HEK293 (cell line): Measurements from ENCODE around the gene PIM2.

ENCODE experiments used
- AEBP2 ChIP-seq: fragments of 450-650 bp; formaldehyde crosslinking; IDR thresholded peaks from 2 replicates; pipeline ENCODE4 v1.5.1; 2016; ENCODE audit warnings: missing biosample characterization, missing genetic modification characterization, borderline replicate concordance
- BCL6B ChIP-seq: fragments of 450-650 bp; formaldehyde crosslinking; IDR thresholded peaks from 2 replicates; pipeline ENCODE4 v1.5.1; 2017; ENCODE audit warnings: missing biosample characterization, missing genetic modification characterization
- GLIS2 ChIP-seq: fragments of 450-650 bp; formaldehyde crosslinking; IDR thresholded peaks from 2 replicates; pipeline ENCODE4 v1.5.1; 2016; ENCODE audit warnings: missing biosample characterization, missing genetic modification characterization
- IKZF3 ChIP-seq: fragments of 450-650 bp; IDR thresholded peaks from 2 replicates; pipeline ENCODE4 v1.5.0; 2018; ENCODE audit warnings: missing biosample characterization, mild to moderate bottlenecking, missing genetic modification characterization, moderate library complexity
- MZF1 ChIP-seq: fragments of 450-650 bp; formaldehyde crosslinking; IDR thresholded peaks from 2 replicates; pipeline ENCODE4 v1.5.1; 2017; ENCODE audit warnings: missing biosample characterization, missing genetic modification characterization, borderline replicate concordance
- OVOL3 ChIP-seq: fragments of 450-650 bp; formaldehyde crosslinking; IDR thresholded peaks from 2 replicates; pipeline ENCODE4 v1.5.1; 2016; ENCODE audit warnings: missing biosample characterization, missing genetic modification characterization
- PRDM6 ChIP-seq: fragments of 450-650 bp; formaldehyde crosslinking; IDR thresholded peaks from 2 replicates; pipeline ENCODE4 v1.5.1; 2017; ENCODE audit warnings: missing biosample characterization, missing genetic modification characterization
- RBAK ChIP-seq: fragments of 450-650 bp; formaldehyde crosslinking; IDR thresholded peaks from 2 replicates; pipeline ENCODE4 v1.5.1; 2016; ENCODE audit warnings: missing biosample characterization, missing genetic modification characterization
- WT1 ChIP-seq: fragments of 450-650 bp; formaldehyde crosslinking; IDR thresholded peaks from 2 replicates; pipeline ENCODE4 v1.5.1; 2016; ENCODE audit warnings: missing biosample characterization, missing genetic modification characterization
- ZBTB1 ChIP-seq: fragments of 450-650 bp; formaldehyde crosslinking; IDR thresholded peaks from 2 replicates; pipeline ENCODE4 v1.5.1; 2016; ENCODE audit warnings: missing biosample characterization, missing genetic modification characterization
- ZBTB20 ChIP-seq: fragments of 450-650 bp; formaldehyde crosslinking; IDR thresholded peaks from 2 replicates; pipeline ENCODE4 v1.5.1; 2016; ENCODE audit warnings: missing biosample characterization, missing genetic modification characterization
- ZEB2 ChIP-seq: fragments of 450-650 bp; formaldehyde crosslinking; IDR thresholded peaks from 2 replicates; pipeline ENCODE4 v1.5.1; 2016; ENCODE audit warnings: missing biosample characterization, missing genetic modification characterization
- ZFP37 ChIP-seq: fragments of 450-650 bp; formaldehyde crosslinking; IDR thresholded peaks from 2 replicates; pipeline ENCODE4 v1.5.1; 2016; ENCODE audit warnings: missing biosample characterization, missing genetic modification characterization
- ZFP69B ChIP-seq: fragments of 450-650 bp; formaldehyde crosslinking; IDR thresholded peaks from 2 replicates; pipeline ENCODE4 v1.5.1; 2016; ENCODE audit warnings: missing biosample characterization, missing genetic modification characterization
- ZNF138 ChIP-seq: fragments of 450-650 bp; formaldehyde crosslinking; IDR thresholded peaks from 2 replicates; pipeline ENCODE4 v1.5.1; 2016; ENCODE audit warnings: missing biosample characterization, missing genetic modification characterization, borderline replicate concordance
- ZNF140 ChIP-seq: fragments of 450-650 bp; formaldehyde crosslinking; IDR thresholded peaks from 2 replicates; pipeline ENCODE4 v1.5.1; 2016; ENCODE audit warnings: missing biosample characterization, missing genetic modification characterization
- ZNF184 ChIP-seq: fragments of 450-650 bp; IDR thresholded peaks from 2 replicates; pipeline ENCODE4 v1.5.1; 2018; ENCODE audit warnings: missing biosample characterization, mild to moderate bottlenecking, missing genetic modification characterization
- ZNF211 ChIP-seq: fragments of 450-650 bp; formaldehyde crosslinking; IDR thresholded peaks from 2 replicates; pipeline ENCODE4 v1.5.1; 2016; ENCODE audit warnings: low read depth, missing biosample characterization, missing genetic modification characterization
- ZNF223 ChIP-seq: fragments of 450-650 bp; formaldehyde crosslinking; IDR thresholded peaks from 2 replicates; pipeline ENCODE4 v1.5.1; 2016; ENCODE audit warnings: missing biosample characterization, missing genetic modification characterization
- ZNF248 ChIP-seq: fragments of 450-650 bp; formaldehyde crosslinking; IDR thresholded peaks from 2 replicates; pipeline ENCODE4 v1.5.1; 2017; ENCODE audit warnings: missing biosample characterization, missing genetic modification characterization
- ZNF394 ChIP-seq: fragments of 450-650 bp; formaldehyde crosslinking; IDR thresholded peaks from 2 replicates; pipeline ENCODE4 v1.5.1; 2016; ENCODE audit warnings: missing biosample characterization, missing genetic modification characterization, mild to moderate bottlenecking, moderate library complexity, borderline replicate concordance
- ZNF521 ChIP-seq: fragments of 450-650 bp; formaldehyde crosslinking; IDR thresholded peaks from 2 replicates; pipeline ENCODE4 v1.5.1; 2017; ENCODE audit warnings: missing biosample characterization, mild to moderate bottlenecking, missing genetic modification characterization
- ZNF530 ChIP-seq: fragments of 450-650 bp; formaldehyde crosslinking; IDR thresholded peaks from 2 replicates; pipeline ENCODE4 v1.5.1; 2016; ENCODE audit warnings: low read depth, missing biosample characterization, missing genetic modification characterization
- ZNF544 ChIP-seq: fragments of 450-650 bp; formaldehyde crosslinking; IDR thresholded peaks from 2 replicates; pipeline ENCODE4 v1.5.0; 2017; ENCODE audit warnings: missing biosample characterization, missing genetic modification characterization
- ZNF558 ChIP-seq: fragments of 450-650 bp; formaldehyde crosslinking; IDR thresholded peaks from 2 replicates; pipeline ENCODE4 v1.5.1; 2016; ENCODE audit warnings: missing biosample characterization, missing genetic modification characterization
- ZNF571 ChIP-seq: fragments of 450-650 bp; formaldehyde crosslinking; IDR thresholded peaks from 2 replicates; pipeline ENCODE4 v1.5.0; 2017; ENCODE audit warnings: missing biosample characterization, missing genetic modification characterization
- ZNF621 ChIP-seq: fragments of 450-650 bp; formaldehyde crosslinking; IDR thresholded peaks from 2 replicates; pipeline ENCODE4 v1.5.1; 2017; ENCODE audit warnings: missing biosample characterization, missing genetic modification characterization
- ZNF677 ChIP-seq: fragments of 450-650 bp; IDR thresholded peaks from 2 replicates; pipeline ENCODE4 v1.5.0; 2018; ENCODE audit warnings: missing biosample characterization, mild to moderate bottlenecking, missing genetic modification characterization, moderate library complexity
- ZNF701 ChIP-seq: fragments of 450-650 bp; formaldehyde crosslinking; IDR thresholded peaks from 2 replicates; pipeline ENCODE4 v1.5.1; 2016; ENCODE audit warnings: missing biosample characterization, missing genetic modification characterization
- ZSCAN16 ChIP-seq: fragments of 450-650 bp; formaldehyde crosslinking; IDR thresholded peaks from 2 replicates; pipeline ENCODE4 v1.5.1; 2016; ENCODE audit warnings: missing biosample characterization, missing genetic modification characterization
- ZSCAN30 ChIP-seq: fragments of 450-650 bp; IDR thresholded peaks from 2 replicates; pipeline ENCODE4 v1.5.1; 2018; ENCODE audit warnings: missing biosample characterization, mild to moderate bottlenecking, missing genetic modification characterization, moderate library complexity
- TF ChIP-seq, protein P1 (sequence below): fragments of 450-650 bp; formaldehyde crosslinking; IDR thresholded peaks from 2 replicates; pipeline ENCODE4 v1.5.1; 2016; ENCODE audit warnings: missing biosample characterization, missing genetic modification characterization
- TF ChIP-seq, protein P2 (sequence below): fragments of 450-650 bp; formaldehyde crosslinking; IDR thresholded peaks from 2 replicates; pipeline ENCODE4; 2016; ENCODE audit warnings: missing biosample characterization, missing genetic modification characterization
- TF ChIP-seq, protein P3 (sequence below): fragments of 450-650 bp; formaldehyde crosslinking; IDR thresholded peaks from 2 replicates; pipeline ENCODE4 v1.5.1; 2016; ENCODE audit warnings: missing biosample characterization, missing genetic modification characterization

PIM2 gene

GRCh38 chrX:48957827-48958634, 39.2 kb upstream of the PIM2 start (continued):
- TF ChIP-seq ZNF621 (no peak), ZNF140 (no peak), ZSCAN16 (tag by site-specific recombination) (no peak), ZNF184 (tag by site-specific recombination) (no peak), ZBTB20 (tag by site-specific recombination) (peak; percentile 95), GLIS2 (tag by site-specific recombination) (peak; percentile 50), ZNF248 (tag by site-specific recombination) (no peak), ZFP69B (tag by site-specific recombination) (no peak), RBAK (tag by site-specific recombination) (no peak), AEBP2 (tag by site-specific recombination) (no peak), BCL6B (tag by site-specific recombination) (no peak), ZNF394 (tag by site-specific recombination) (no peak), ZNF211 (tag by site-specific recombination) (no peak), ZNF223 (no peak), ZNF677 (tag by site-specific recombination) (no peak), ZSCAN30 (tag by site-specific recombination) (no peak), MZF1 (tag by site-specific recombination) (no peak), ZNF521 (no peak), ZFP37 (tag by site-specific recombination) (no peak), ZEB2 (tag by site-specific recombination) (no peak; the same call in 1 of the 2 replicates), PRDM6 (tag by site-specific recombination) (no peak), ZNF558 (tag by site-specific recombination) (no peak), ZNF530 (tag by site-specific recombination) (no peak), ZNF701 (tag by site-specific recombination) (no peak), IKZF3 (tag by site-specific recombination) (peak; percentile 83), ZBTB1 (no peak), WT1 (tag by site-specific recombination) (peak; percentile 26; the same call in 1 of the 2 replicates), ZNF138 (tag by site-specific recombination) (no peak), OVOL3 (tag by site-specific recombination) (no peak), ZNF544 (no peak), ZNF571 (tag by site-specific recombination) (no peak)
- TF ChIP-seq, protein P1, sequence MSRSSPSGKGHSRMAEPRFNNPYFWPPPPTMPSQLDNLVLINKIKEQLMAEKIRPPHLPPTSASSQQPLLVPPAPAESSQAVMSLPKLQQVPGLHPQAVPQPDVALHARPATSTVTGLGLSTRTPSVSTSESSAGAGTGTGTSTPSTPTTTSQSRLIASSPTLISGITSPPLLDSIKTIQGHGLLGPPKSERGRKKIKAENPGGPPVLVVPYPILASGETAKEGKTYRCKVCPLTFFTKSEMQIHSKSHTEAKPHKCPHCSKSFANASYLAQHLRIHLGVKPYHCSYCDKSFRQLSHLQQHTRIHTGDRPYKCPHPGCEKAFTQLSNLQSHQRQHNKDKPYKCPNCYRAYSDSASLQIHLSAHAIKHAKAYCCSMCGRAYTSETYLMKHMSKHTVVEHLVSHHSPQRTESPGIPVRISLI = no peak
- TF ChIP-seq, protein P2, sequence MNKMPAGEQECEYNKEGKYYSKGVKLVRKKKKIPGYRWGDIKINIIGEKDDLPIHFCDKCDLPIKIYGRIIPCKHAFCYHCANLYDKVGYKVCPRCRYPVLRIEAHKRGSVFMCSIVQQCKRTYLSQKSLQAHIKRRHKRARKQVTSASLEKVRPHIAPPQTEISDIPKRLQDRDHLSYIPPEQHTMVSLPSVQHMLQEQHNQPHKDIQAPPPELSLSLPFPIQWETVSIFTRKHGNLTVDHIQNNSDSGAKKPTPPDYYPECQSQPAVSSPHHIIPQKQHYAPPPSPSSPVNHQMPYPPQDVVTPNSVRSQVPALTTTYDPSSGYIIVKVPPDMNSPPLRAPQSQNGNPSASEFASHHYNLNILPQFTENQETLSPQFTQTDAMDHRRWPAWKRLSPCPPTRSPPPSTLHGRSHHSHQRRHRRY (tag by site-specific recombination) = 0 out of 2 replicates have a peak, but pooled peaks have one; percentile 44
- TF ChIP-seq, protein P3, sequence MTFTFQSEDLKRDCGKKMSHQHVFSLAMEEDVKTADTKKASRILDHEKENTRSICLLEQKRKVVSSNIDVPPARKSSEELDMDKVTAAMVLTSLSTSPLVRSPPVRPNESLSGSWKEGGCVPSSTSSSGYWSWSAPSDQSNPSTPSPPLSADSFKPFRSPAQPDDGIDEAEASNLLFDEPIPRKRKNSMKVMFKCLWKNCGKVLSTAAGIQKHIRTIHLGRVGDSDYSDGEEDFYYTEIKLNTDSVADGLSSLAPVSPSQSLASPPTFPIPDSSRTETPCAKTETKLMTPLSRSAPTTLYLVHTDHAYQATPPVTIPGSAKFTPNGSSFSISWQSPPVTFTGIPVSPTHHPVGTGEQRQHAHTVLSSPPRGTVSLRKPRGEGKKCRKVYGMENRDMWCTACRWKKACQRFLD (tag by site-specific recombination) = no peak
